ENCODE results near the gene CHMP3.
"Not testable (repeated sequence)": the region's sequence is repeated elsewhere in the genome, so short reads cannot be mapped to it uniquely, and the experiment has no call there.

CHMP3 gene

GRCh38 chr2:86545296-86545924 is 17.8 kb downstream of the CHMP3 start:
- H3K27ac Mint-ChIP-seq (ENCODE audit: low read depth); H3K4me1 Mint-ChIP-seq; H3K36me3 Mint-ChIP-seq (ENCODE audit: insufficient read depth): not testable (repeated sequence)

GRCh38 chr2:86544278-86545099 is 18.8 kb downstream of the CHMP3 start:
- DNase-seq (ENCODE audit: low spot score in 2 of 2); H3K27ac Mint-ChIP-seq (ENCODE audit: low read depth); H3K4me1 Mint-ChIP-seq; H3K4me3 Mint-ChIP-seq; H3K9me3 Mint-ChIP-seq; ATAC-seq (replicated peaks; ENCODE audit: extremely low read depth, poor library complexity, severe bottlenecking); H3K36me3 Mint-ChIP-seq (ENCODE audit: insufficient read depth); H3K27me3 Mint-ChIP-seq: not testable (repeated sequence)

More at GRCh38 chr2:86545296-86545924, 17.8 kb downstream of the CHMP3 start:
- DNase-seq (ENCODE audit: low spot score in 2 of 2); H3K9me3 Mint-ChIP-seq; H3K4me3 Mint-ChIP-seq; H3K27me3 Mint-ChIP-seq; ATAC-seq (replicated peaks; ENCODE audit: extremely low read depth, poor library complexity, severe bottlenecking): not testable (repeated sequence)

DNA sequence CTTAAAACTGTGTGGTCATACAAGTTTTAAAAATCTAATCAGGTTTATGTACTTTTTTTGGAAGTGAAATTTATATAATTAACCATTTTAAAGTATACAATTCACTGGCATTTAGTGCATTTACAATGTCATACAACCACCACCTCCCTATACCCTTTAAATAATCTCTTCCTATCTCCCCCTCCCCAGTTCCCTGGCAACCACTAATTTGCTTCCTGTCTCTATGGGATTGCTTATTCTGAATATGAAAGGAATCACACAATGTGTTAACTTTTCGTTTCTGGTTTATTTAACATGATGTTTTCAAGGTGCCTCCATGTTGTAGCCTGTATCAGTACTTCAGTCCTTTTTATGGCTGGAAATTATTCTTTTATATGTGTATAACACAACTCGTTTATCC is 19.4 kb downstream of the CHMP3 start:
- no peaks in the 10 kb centered on the region for H3K9me3 Mint-ChIP-seq
- DNase-seq (ENCODE audit: low spot score in 2 of 2) (no peak), ATAC-seq (replicated peaks; ENCODE audit: extremely low read depth, poor library complexity, severe bottlenecking) (no peak)
- no peak overlapping the region for H3K27ac Mint-ChIP-seq (ENCODE audit: low read depth)
- H3K36me3 Mint-ChIP-seq (ENCODE audit: insufficient read depth), result peaks cover 8% of the 10 kb centered on the region
- no peak overlapping the region for H3K4me3 Mint-ChIP-seq
- no peaks in the 10 kb centered on the region for H3K27me3 Mint-ChIP-seq
- H3K4me1 Mint-ChIP-seq, result peaks cover 6% of the 10 kb centered on the region

DNA sequence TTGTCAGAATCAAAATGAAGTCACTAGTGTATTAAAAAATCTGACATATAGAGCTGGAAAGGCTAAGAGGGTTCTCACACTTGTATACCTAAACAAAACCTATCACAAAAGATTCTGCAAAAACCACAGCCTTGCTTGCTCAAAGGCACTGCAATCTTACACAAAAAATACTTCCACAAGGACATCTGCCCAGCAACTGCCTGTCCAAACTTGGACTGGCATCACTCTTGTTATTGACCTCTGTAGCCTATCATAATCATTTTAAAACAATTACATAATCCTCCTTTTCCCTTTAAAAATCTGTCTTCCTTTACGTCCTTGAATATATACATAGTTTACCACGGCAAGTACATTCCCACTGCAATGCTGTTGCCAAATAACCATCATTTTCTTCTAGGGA is 19.9 kb downstream of the CHMP3 start:
- Mint-ChIP-seq H3K36me3 (ENCODE audit: insufficient read depth) (peaks cover 5% of the 10 kb centered on the region), H3K4me3 (no peak overlapping the region), H3K4me1 (peaks cover 6% of the 10 kb centered on the region), H3K27me3 (no peaks in the 10 kb centered on the region), H3K27ac (ENCODE audit: low read depth) (no peak overlapping the region), H3K9me3 (no peaks in the 10 kb centered on the region)
- ATAC-seq (replicated peaks; ENCODE audit: extremely low read depth, poor library complexity, severe bottlenecking) (no peak), DNase-seq (ENCODE audit: low spot score in 2 of 2) (no peak)

- Mint-ChIP-seq H3K36me3 (ENCODE audit: insufficient read depth) (peaks cover 5% of the 10 kb centered on the region), H3K9me3 (no peaks in the 10 kb centered on the region), H3K27me3 (no peaks in the 10 kb centered on the region), H3K27ac (ENCODE audit: low read depth) (no peak overlapping the region), H3K4me3 (no peak overlapping the region), H3K4me1 (peaks cover 6% of the 10 kb centered on the region)
- ATAC-seq (replicated peaks; ENCODE audit: extremely low read depth, poor library complexity, severe bottlenecking) (no peak), DNase-seq (ENCODE audit: low spot score in 2 of 2) (no peak)
Observed at GRCh38 chr2:86542814-86543213, 20.4 kb downstream of the CHMP3 start.

DNA sequence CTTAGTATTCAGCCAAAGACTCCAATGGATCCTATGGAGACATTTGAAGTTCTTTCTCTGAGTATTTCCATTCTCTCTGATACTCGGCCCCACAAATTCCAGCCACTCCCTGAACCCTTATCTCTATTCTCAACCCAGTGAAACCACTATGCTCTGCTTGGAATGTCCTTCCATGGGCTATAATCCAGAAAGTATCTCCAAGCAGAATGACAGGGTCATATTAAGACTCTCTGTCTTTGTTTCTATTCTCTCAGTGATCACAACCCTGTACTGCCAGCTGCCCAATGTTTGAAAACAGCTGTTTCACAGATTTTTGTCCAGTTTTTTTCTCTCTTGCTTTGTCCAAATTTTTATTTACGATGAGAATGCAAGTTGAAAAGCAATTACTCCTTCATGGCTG is 21.9 kb downstream of the CHMP3 start:
- no peaks in the 10 kb centered on the region for H3K9me3 Mint-ChIP-seq
- ATAC-seq (replicated peaks; ENCODE audit: extremely low read depth, poor library complexity, severe bottlenecking) (no peak), DNase-seq (ENCODE audit: low spot score in 2 of 2) (no peak)
- H3K36me3 Mint-ChIP-seq (ENCODE audit: insufficient read depth), result peaks cover 3% of the 10 kb centered on the region
- no peak overlapping the region for H3K4me3 Mint-ChIP-seq
- H3K27ac Mint-ChIP-seq (ENCODE audit: low read depth), result no peak overlapping the region
- peaks cover 11% of the 10 kb centered on the region for H3K4me1 Mint-ChIP-seq
- no peaks in the 10 kb centered on the region for H3K27me3 Mint-ChIP-seq

- H3K9me3 Mint-ChIP-seq, result peaks cover 8% of the 10 kb centered on the region
- no peaks in the 10 kb centered on the region for H3K27me3 Mint-ChIP-seq
- ATAC-seq (replicated peaks; ENCODE audit: extremely low read depth, poor library complexity, severe bottlenecking), result no peak
- H3K36me3 Mint-ChIP-seq (ENCODE audit: insufficient read depth), result peaks cover 2% of the 10 kb centered on the region
- no peak overlapping the region for H3K4me3 Mint-ChIP-seq
- peaks cover 28% of the 10 kb centered on the region for H3K4me1 Mint-ChIP-seq
- H3K27ac Mint-ChIP-seq (ENCODE audit: low read depth), result no peak overlapping the region
- no peak for DNase-seq (ENCODE audit: low spot score in 2 of 2)
Observed at GRCh38 chr2:86533589-86533988, 29.7 kb downstream of the CHMP3 start.

- no peaks in the 10 kb centered on the region for H3K27me3 Mint-ChIP-seq
- DNase-seq (ENCODE audit: low spot score in 2 of 2), result no peak
- H3K36me3 Mint-ChIP-seq (ENCODE audit: insufficient read depth), result peaks cover 18% of the 10 kb centered on the region
- no peak overlapping the region for H3K27ac Mint-ChIP-seq (ENCODE audit: low read depth)
- H3K4me3 Mint-ChIP-seq, result no peak overlapping the region
- peaks cover 6% of the 10 kb centered on the region for H3K4me1 Mint-ChIP-seq
- ATAC-seq (replicated peaks; ENCODE audit: extremely low read depth, poor library complexity, severe bottlenecking), result no peak
- no peaks in the 10 kb centered on the region for H3K9me3 Mint-ChIP-seq
Observed at GRCh38 chr2:86525421-86526340, 37.6 kb downstream of the CHMP3 start.

DNA sequence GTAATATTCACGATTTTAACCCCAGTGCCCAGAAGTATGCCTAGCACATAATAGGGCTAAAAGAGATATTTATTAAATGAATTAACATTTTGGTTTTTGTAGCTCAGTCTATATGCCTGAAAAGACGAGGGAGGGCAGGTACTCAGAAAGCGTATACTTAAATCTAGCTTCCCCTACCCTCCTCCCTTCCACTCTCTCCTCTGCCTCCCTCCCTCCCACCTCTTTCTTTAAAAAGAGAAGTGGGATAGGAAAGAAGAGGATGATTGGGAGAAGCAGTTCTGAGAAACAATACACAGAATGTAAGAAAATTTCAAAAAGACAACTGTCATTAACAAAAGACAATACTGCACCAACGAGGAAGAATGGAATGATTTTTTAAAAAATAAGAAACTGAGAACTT is 39.8 kb downstream of the CHMP3 start:
- Mint-ChIP-seq H3K4me1 (no peaks in the 10 kb centered on the region), H3K27me3 (no peaks in the 10 kb centered on the region), H3K27ac (ENCODE audit: low read depth) (no peak overlapping the region), H3K9me3 (peaks cover 6% of the 10 kb centered on the region), H3K4me3 (no peak overlapping the region), H3K36me3 (ENCODE audit: insufficient read depth) (peaks cover 18% of the 10 kb centered on the region)
- ATAC-seq (replicated peaks; ENCODE audit: extremely low read depth, poor library complexity, severe bottlenecking) (no peak), DNase-seq (ENCODE audit: low spot score in 2 of 2) (no peak)

DNA sequence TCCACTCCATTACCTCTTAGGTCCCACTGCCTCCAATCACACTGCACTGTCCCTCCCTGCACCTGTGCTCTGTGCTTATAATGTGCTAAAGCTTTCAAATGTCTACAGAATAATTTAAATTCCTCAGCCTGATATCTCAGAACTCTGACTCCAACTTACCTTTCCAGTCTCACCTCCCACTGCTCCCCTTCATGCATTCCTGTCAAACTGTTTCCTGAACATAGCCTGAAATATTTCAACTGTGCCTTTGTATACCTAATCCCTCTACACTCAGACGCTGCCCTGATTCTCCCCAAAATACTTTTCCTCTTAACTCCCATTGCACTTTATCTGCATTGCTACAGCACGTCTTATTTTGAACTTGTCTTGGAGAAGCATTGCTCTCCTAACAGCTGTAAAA is 40.5 kb downstream of the CHMP3 start:
- DNase-seq (ENCODE audit: low spot score in 2 of 2), result no peak
- no peak overlapping the region for H3K4me3 Mint-ChIP-seq
- peaks cover 6% of the 10 kb centered on the region for H3K9me3 Mint-ChIP-seq
- H3K4me1 Mint-ChIP-seq, result no peaks in the 10 kb centered on the region
- peaks cover 14% of the 10 kb centered on the region for H3K36me3 Mint-ChIP-seq (ENCODE audit: insufficient read depth)
- ATAC-seq (replicated peaks; ENCODE audit: extremely low read depth, poor library complexity, severe bottlenecking), result no peak
- no peaks in the 10 kb centered on the region for H3K27me3 Mint-ChIP-seq
- H3K27ac Mint-ChIP-seq (ENCODE audit: low read depth), result no peak overlapping the region

DNA sequence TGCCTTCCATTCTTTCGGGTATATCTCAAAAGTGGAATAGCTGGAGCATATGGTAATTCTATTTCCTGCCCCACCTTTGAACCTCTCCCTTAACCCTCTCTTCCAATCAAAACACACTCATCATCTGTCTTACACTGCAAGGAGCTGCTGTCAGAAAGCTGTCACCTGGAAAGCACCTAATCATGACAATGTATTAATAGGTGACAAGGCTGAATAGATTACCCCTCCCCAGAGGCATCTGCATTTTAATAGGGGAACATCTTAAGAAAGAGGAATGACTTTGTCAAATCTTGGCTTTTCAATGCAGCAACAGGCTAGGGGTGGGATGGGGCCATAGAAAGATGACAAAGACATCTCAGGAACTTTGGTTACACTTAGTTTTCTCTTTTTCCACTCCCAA is 41.3 kb downstream of the CHMP3 start:
- DNase-seq (ENCODE audit: low spot score in 2 of 2) (no peak), ATAC-seq (replicated peaks; ENCODE audit: extremely low read depth, poor library complexity, severe bottlenecking) (no peak)
- H3K4me1 Mint-ChIP-seq, result no peaks in the 10 kb centered on the region
- peaks cover 10% of the 10 kb centered on the region for H3K36me3 Mint-ChIP-seq (ENCODE audit: insufficient read depth)
- peaks cover 6% of the 10 kb centered on the region for H3K9me3 Mint-ChIP-seq
- no peak overlapping the region for H3K27ac Mint-ChIP-seq (ENCODE audit: low read depth)
- no peak overlapping the region for H3K4me3 Mint-ChIP-seq
- H3K27me3 Mint-ChIP-seq, result no peaks in the 10 kb centered on the region

DNA sequence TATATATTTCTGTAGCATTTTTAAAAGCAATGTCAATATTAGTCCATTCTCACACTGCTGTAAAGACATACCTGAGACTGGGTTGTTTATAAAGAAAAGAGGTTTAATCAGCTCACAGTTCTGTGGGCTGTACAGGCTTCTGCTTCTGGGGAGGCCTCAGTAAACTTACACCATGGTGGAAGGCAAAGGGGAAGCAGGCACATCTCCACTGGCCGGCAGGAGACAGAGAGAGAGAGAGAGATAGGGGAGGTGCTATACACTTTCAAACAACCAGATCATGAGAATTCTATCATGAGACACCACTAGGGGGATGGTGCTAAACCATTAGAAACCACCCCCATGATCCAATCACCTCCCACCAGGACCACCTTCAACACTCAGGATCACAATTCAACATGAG is 43.1 kb downstream of the CHMP3 start:
- H3K4me1 Mint-ChIP-seq, result no peaks in the 10 kb centered on the region
- no peaks in the 10 kb centered on the region for H3K27me3 Mint-ChIP-seq
- ATAC-seq (replicated peaks; ENCODE audit: extremely low read depth, poor library complexity, severe bottlenecking) (no peak), DNase-seq (ENCODE audit: low spot score in 2 of 2) (no peak)
- peaks cover 6% of the 10 kb centered on the region for H3K9me3 Mint-ChIP-seq
- peaks cover 3% of the 10 kb centered on the region for H3K36me3 Mint-ChIP-seq (ENCODE audit: insufficient read depth)
- no peak overlapping the region for H3K27ac Mint-ChIP-seq (ENCODE audit: low read depth)
- no peak overlapping the region for H3K4me3 Mint-ChIP-seq

Data from central memory CD8-positive, alpha-beta T cell (primary cell).